ENCODE measurements around the gene SERPINB13.

SERPINB13 gene

DNA sequence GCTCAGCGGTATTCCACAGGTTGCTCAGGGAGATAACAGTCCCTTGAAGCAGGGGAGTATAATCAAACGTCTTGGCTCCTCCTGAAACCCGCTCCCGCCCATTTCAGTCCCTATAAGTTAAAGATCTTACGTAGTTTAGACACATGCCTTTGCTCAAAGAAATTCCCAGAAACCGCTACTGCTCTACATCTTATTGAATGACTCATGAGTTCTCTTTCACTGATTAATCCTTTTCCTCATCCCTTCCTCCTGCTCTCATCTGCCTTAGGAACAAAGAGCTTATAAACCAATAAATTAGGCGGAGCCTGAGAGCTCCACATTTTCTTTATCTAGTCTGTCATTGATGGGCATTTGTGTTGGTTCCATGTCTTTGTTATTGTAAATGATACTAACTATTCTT is 61.1 kb downstream of the SERPINB13 start:
- DNase-seq (ENCODE audit: low spot score) = no peak

All from germinal center (tissue), 1 donor.